Activated naive CD4-positive, alpha-beta T cell treated with anti-CD3 and anti-CD28 coated beads, Interleukin-2, amount 10 ng/mL, durations not matched to agents 7 days and 5 days (primary cell): ENCODE data around the gene ARX.

Source experiments
- CTCF ChIA-PET: fragments of 350-600 bp; sonication (Branson Sonifier 250); formaldehyde crosslinking; loops from one replicate; lab custom pipeline; 2021; ENCODE audit warnings: antibody characterized with exemption; lab: Charles Lee
- DNase-seq: peaks from one replicate; pipeline ENCODE4 v3.0.0-alpha.2; 2020
- H3K27ac Mint-ChIP-seq: one replicate; pipeline ENCODE4 v1.8.0; 2021; ENCODE audit warnings: mild to moderate bottlenecking, moderate library complexity, mixed read lengths
- H3K27me3 Mint-ChIP-seq: one replicate; pipeline ENCODE4 v1.8.0; 2021; ENCODE audit warnings: mild to moderate bottlenecking, mixed read lengths
- H3K36me3 Mint-ChIP-seq: one replicate; pipeline ENCODE4 v1.8.0; 2021; ENCODE audit warnings: mixed read lengths
- H3K4me1 Mint-ChIP-seq: one replicate; pipeline ENCODE4 v1.8.0; 2021; ENCODE audit warnings: mixed read lengths
- H3K4me3 Mint-ChIP-seq: one replicate; pipeline ENCODE4 v1.8.0; 2021; ENCODE audit warnings: mild to moderate bottlenecking, moderate library complexity, mixed read lengths
- H3K9me3 Mint-ChIP-seq: one replicate; pipeline ENCODE4 v1.8.0; 2021; ENCODE audit warnings: mixed read lengths

The ARX gene

DNA sequence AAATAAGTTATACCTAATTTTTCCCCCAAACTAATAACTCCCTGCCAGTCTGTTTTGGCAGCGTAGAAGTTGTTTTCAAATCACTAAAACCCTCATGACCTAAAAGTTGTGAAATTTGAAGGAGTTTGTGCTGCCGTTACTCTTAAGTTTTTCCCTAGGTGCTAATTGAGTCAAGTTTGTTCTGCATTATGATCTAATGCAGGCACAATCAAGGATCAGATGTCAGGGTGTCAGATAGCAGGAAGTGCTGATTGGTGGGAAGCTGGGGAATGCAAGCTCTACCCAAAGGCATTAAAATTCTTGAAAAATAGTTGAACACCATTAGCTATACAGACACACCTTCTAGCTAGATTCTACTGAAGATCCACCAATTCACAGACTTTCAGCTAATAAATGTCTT is 51.9 kb downstream of the ARX start:
- no peaks in the 10 kb centered on the region for H3K9me3 Mint-ChIP-seq
- CTCF ChIA-PET = no interaction called here
- DNase-seq = no peak

DNA sequence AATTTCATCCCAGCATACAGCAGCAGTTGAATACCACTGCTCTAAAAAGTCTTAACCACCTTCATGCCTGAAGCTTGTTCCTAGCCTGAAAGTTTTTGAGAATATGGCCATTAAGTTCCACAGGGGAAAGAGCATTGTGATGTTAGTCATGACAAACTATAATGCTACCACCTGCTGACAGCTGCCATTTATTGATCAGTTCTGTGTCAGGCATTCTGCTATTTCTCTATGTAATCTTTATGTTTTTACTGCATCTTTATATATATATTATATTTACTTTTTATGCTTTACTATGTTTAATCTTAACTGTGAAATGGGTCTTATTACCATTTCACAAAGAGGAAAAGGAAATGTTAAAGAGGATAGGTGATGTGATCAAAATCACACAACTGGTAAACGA is 54.0 kb downstream of the ARX start:
- no peak for DNase-seq
- Mint-ChIP-seq H3K27me3 (no peaks in the 10 kb centered on the region), H3K27ac (no peak overlapping the region), H3K9me3 (no peaks in the 10 kb centered on the region), H3K36me3 (peaks cover 4% of the 10 kb centered on the region), H3K4me3 (no peak overlapping the region), H3K4me1 (no peaks in the 10 kb centered on the region)
- CTCF ChIA-PET = no interaction called here

More for the DNA sequence above, 51.9 kb downstream of the ARX start:
- Mint-ChIP-seq H3K4me1 (no peaks in the 10 kb centered on the region), H3K36me3 (peaks cover 5% of the 10 kb centered on the region), H3K27ac (no peak overlapping the region), H3K4me3 (no peak overlapping the region), H3K27me3 (no peaks in the 10 kb centered on the region)

DNA sequence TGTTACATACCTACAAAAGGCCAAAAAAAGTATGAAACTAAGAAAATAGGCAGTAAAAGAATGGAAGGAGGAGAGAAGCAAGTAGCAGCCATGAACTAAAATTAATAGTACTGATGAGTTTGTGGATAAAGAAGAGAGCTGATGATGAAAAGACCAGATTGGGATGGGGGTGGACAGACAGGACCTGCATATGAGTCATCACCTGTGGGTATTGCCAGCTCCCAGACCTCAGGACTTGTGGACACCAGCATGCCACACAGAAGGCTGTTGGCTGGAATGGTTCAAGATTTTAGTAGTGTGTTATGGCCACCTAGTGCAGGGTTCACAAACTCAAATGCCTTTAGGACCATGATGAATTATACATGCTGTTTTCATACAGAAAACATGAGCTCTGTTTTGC is 58.9 kb downstream of the ARX start:
- CTCF ChIA-PET = no interaction called here
- H3K4me3 Mint-ChIP-seq = no peak overlapping the region

DNA sequence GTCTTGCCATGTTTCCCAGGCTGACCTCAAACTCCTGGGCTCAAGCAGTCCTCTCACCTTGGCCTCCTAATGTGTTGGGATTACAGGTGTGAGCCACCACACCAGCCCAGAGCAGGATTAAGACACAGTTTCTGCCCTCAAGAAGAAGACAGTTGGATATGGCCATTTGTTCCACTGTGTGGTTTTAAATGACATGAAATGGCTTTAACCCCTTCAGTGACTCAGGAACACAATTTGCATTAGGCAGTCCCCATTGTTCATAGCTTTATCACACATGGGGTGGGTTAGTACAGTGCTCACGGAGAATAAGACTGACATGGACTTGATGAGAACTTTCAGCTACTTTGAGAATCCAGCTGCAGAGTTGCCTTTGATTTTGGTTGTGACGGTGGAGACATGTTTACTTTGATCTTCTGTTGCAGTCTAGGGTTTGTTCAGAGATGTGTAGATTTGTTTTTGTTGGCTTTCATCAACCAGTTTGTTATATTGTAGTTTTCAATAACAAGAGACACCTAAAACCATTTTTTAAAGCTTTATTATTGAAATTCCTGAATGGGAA is 60.3 kb downstream of the ARX start:
- Mint-ChIP-seq H3K27me3 (no peaks in the 10 kb centered on the region), H3K36me3 (peaks cover 1% of the 10 kb centered on the region), H3K27ac (no peak overlapping the region), H3K4me1 (no peaks in the 10 kb centered on the region), H3K4me3 (no peak overlapping the region), H3K9me3 (no peaks in the 10 kb centered on the region)
- CTCF ChIA-PET = no interaction called here
- DNase-seq = no peak

More for the DNA sequence above, 58.9 kb downstream of the ARX start:
- Mint-ChIP-seq H3K4me1 (no peaks in the 10 kb centered on the region), H3K27me3 (no peaks in the 10 kb centered on the region), H3K27ac (no peak overlapping the region), H3K36me3 (peaks cover 1% of the 10 kb centered on the region), H3K9me3 (no peaks in the 10 kb centered on the region)
- no peak for DNase-seq

DNA sequence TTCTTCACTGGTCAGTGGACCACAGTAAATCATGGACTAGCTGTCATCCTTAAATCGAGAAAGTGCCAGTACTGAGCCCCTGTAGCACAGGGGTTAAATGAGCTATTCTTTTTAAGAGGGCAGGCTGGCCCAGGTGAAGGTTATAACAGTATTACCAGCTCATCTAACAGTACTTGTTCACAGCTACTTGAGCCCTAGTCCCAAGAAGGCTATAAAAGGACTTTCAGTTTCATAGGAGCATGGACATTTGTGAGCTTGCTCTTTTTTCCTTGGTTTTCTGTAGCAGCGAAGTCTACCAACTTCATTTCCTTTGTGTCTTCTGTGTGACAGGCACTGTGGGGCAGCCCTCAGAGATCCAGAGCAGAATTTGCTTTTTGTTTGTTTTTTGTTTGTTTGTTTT is 61.0 kb downstream of the ARX start:
- H3K4me3 Mint-ChIP-seq = no peak overlapping the region
- no peaks in the 10 kb centered on the region for H3K9me3 Mint-ChIP-seq
- DNase-seq = no peak

More for the DNA sequence above, 61.0 kb downstream of the ARX start:
- no peaks in the 10 kb centered on the region for H3K4me1 Mint-ChIP-seq
- H3K27me3 Mint-ChIP-seq = no peaks in the 10 kb centered on the region
- H3K27ac Mint-ChIP-seq = no peak overlapping the region
- peaks cover 1% of the 10 kb centered on the region for H3K36me3 Mint-ChIP-seq
- CTCF ChIA-PET = no interaction called here
